HG03103 (cell line): ENCODE measurements around the gene ATOH8.

ENCODE experiments used
- ATAC-seq: cut with Tn5 transposase; IDR thresholded peaks from one replicate; pipeline ENCODE4 v1.9.1; 2021; ENCODE audit warnings: low read depth; ENCODE audit not compliant: unreplicated experiment

Gene ATOH8

DNA sequence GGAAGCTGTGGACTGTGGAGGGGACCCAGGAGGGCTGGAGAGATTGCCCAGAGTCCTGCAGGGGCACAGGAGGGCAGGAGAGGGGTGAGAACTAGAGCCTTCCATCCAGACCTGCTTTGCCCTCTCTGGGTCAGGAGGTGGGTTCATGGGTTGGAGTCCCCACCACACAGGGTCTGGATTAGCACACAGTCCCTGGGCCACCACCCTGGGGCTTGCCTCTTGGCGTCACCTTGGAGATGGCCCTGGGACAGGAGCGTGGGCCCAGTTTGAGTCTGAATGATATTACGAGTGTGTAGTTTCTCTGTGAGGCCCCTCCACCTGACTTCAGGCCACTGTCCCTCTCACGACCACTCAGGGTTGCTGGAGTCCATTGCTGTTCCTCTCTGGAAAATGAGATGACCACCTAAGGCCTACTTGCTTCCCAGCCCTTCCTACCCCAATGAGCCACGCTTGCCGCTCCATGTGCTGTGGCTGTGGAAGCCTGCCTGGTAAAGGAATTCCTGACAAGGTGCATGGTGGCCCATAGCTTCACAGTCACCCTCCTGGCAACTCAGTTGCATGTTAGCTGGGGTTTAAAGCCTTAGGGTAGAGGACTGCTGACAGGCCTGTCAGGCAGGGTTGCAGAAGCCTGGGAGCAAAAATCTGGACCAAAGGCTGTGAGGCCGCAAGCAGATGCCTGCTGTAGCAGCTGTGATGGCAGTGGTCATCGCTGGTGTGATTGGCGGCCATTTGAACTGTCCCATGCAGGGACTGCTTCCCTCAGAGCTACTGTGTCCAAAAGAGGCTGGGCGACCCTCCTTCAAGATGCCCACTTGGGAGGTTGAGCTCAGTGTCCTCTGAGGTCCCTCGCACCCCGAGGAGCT is 14.2 kb downstream of the ATOH8 start:
- no peak for ATAC-seq

DNA sequence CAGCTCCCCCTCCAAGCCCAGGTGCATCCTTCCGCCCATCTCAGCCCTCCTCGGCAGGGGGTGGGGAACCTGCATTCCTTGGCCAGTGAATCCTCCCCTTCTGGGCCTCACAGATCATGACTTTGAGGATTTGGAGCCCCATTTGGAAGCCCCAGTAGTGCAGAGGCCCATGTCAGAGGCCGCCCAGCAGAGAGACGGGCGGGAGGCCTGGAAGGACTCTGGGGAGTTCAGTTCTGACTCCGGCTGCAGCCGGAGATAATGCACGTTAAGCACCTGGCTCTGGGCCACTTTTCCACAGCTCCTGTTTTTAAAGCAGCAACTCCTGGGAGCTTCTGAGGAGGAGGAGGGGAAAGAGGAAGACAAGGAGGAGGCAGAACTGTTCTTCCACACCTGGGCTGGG is 14.9 kb downstream of the ATOH8 start:
- ATAC-seq: no peak

DNA sequence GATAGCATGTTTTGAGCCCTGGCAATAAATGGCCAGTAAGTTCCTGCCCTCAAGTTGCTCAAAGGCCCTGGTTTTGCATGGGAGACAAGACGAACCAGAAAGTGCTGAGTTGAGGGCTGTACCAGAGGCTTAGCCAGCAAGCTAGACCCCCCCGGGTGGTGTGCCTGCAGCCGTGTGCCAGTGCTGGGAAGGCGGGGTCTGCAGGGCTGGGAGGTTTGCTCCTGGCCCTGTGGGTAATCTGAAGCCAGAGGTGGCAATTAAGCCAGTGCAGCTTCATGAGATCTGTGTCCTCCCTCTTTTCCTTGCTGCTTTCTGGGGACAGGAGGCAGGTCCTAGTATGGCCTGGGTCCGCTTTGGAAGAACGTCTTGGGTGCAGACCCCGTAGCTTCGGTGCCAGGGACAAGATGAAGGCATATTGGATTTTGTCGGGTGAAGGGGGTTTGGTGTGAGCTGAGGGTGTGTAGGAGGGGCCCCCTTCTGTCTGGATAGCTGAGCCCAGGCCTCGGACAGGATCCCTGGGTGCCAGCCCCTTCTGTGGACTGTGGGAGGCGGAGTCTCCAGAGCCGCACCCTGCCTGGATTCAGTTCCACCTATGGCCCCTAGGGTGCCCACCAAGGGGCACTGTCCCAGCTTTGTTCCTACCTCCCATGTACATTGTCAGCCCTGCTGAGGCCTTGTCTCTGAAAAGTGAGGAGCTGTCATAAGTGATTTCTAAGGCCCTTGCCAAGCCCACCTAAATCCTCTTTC is 15.6 kb downstream of the ATOH8 start:
- ATAC-seq: no peak

DNA sequence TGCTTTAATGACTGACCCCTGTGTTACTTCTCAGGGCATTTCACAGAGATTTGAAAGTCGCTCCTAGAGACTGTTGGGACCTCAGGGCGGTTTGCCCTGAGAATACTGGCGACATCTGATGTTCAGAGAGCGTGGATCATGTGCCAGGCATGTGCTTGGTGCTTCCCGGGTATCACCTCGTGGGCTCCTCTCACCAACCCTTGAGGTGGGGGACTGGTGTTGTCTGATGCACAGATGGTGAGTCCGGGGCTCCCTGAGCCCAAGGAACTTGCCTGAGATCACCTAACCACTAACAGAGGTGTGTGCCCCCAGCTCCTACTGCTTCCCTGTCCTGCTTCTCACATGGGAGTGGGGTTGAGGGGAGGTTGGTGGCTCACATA is 16.2 kb downstream of the ATOH8 start:
- no peak for ATAC-seq

DNA sequence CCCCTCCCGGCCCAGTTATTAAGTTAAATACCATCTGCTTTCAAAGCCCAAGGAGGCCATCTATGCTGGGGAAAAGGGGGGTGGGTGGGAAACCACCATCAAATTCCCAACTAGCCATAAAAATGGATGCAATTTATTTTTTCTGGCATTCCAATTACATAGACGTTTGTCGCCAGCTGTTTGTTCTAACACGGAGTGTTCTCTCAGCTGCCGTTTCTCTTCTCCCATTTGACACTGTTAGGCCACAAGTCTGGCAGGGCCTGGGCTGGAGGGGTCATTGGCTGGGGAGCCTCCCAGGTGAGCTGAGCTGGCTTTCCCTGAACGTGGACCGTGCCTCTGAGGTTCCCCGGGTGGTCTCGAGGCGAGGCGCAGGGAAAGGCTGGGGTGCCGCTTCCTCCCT is 16.6 kb downstream of the ATOH8 start:
- ATAC-seq: no peak

DNA sequence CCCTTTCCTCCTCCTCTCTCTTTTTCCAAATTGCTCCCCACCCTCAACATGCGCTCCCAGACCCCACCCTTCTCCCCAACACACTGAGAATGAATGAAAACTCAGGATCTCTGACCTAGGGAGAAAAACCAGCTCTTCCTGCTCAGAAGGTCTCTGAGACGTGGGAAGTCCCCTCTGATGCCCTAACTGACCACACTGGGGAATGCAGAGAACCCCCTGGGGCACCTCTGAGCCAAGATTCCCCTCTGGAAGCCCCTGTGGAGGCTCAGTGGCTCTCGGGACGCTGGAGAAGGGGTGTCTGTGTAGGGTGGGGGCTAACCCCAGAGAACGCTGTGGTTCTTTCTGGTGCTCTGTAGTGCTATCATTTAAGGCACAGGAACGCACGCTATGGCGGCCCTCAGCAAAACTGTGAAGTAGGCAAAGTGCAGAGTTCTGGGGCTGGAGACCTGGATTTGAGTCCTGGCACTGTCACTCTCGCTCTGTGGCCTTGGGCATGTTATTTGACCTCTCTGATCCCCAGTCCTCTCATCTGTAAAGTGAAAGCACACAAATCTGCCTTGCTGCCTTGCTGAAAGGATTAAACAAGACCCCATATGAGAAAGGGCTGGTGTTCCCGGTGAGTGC is 17.1 kb downstream of the ATOH8 start:
- no peak for ATAC-seq

DNA sequence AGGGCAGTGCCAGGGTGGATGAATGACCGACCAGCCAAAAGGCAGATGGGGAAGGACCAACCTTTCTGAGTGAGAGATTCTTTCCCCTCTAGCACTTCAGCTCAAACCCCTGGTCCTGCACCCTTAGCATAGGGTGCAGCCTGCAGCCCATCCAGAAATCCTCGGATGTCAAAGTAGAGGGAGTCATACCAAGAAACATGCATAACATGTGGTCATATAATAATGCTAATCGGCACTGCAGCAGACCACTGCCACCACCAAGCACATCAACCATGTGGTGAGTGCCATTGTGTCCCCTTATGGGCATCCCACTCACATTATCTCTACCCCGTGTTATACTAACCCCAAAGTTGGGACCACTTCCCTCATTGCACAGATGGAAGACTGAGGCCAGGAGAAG is 17.7 kb downstream of the ATOH8 start:
- ATAC-seq: no peak

DNA sequence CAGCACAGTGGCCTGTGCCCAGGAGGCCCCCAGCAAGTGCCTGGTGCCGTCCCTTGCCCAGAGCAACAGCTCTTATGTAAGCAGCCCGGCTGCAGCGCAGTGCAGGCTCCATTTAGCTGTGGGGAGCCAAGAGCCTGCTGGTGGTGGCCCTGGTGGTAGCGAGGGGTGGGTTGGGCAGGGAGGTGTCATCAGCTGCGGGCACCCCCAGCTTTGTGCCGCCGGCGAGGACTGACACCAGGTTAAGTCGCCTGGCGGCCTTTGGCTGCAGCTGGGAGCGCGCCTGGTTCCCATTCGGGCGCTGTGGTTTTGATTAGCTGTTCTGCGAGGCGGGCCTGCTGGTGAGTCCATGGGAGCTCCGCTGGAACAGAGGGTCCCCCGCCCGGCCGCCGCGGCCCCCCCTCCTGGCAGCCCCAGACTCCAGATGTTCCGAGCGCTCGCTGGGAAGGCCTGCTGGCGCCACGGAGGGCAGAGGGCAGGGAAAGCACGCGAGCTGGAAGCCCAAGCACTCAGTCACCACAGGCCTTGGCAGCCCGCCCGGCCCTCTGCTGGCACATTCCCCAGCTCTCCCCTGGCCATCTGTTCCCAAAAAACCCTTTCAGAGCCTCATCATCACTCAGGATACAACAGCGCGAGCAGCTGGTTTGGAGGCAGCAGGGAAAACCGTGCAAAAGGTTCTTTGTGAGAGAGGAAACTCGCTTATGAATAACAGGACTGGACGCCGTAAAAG is 18.4 kb downstream of the ATOH8 start:
- ATAC-seq: no peak

DNA sequence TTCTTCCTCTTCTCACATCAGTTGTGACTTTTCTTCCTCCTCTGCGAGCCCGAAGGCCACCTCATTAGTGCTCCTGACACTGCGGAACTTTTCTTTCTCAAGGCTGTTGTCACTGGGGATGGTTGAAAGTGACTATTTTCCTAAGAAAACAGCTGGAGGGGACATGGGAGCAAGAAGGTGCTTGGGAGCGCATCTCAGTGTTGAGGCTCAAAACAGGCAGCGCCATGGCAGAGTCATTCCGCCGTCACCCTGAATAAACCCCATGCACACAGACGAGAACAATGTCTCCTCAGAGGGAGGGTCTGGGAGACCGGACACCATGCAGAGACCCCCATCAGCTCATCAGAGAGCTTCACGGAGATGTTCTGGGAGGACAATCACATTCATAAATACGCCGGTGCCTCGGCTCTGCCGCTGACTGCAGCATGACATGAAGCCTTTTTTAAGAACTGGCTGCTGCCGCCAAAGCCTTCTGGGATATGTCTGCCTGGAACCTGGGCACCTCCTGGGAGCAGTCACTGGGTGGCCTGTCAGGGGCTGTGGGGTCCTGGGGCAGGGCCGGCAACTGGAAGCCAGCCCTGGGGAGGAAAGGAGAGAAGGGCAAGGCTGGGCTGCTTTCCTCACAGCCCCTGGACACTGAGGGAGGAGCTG is 19.2 kb downstream of the ATOH8 start:
- ATAC-seq: no peak

DNA sequence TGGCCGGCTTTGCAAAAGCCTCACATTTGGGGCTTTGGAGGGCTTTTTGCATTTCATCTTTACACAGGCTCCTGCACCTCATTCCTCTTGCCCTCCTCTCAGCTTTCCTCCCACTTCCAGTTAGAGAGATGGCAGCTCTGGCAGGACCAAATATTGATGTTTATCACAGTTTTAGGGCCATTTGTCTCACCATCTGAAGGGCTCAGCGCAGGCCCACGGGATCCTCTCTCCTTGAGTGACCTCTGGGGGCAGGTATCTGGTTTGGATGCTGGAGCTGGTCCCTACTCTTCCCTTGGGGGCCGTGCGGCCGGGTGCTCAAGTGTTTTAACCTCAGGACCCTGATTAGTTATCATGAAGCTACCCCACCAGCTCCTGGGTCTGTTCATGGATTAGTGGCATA is 19.9 kb downstream of the ATOH8 start:
- ATAC-seq: no peak

DNA sequence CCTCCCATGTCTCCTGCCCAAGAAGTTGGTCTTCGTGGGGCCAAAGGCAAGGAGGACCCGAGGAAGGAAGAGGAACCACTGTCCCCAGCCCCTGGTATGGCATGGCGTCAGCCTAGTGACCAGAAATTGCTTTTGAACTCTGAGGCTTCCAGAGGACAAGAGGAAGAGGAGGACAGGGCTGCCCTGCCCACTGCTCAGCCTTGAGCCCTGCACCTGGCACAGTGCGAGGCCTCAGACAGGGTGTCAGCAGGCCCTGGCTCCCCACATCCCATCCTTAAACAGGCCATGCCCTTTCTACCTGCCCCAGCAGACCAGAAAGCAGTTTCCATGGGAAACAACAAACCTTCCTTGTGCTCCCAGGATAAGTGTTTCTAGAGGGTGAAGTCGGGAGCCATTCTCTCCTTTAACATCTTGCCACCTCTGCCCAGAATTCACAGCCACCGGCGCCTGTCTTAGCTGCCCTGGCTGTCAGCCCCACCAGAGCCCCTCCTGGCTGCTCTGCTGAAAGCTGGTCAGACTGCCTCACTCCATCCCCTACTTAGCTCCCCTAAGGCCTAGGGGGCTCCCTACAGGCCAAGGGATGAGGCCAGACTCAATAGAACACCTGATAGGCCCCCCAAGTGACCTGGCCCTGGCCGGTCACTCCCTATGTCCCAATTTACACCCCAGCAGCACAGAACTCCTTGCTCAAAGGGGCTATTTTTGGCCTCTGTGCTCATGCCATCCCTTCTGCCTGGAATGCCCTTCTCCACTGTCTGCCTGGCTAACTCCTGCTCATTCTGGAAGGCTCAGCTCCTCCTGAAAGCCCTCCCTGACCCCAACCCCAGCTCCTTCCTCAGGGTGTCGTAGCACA is 20.6 kb downstream of the ATOH8 start:
- no peak for ATAC-seq

DNA sequence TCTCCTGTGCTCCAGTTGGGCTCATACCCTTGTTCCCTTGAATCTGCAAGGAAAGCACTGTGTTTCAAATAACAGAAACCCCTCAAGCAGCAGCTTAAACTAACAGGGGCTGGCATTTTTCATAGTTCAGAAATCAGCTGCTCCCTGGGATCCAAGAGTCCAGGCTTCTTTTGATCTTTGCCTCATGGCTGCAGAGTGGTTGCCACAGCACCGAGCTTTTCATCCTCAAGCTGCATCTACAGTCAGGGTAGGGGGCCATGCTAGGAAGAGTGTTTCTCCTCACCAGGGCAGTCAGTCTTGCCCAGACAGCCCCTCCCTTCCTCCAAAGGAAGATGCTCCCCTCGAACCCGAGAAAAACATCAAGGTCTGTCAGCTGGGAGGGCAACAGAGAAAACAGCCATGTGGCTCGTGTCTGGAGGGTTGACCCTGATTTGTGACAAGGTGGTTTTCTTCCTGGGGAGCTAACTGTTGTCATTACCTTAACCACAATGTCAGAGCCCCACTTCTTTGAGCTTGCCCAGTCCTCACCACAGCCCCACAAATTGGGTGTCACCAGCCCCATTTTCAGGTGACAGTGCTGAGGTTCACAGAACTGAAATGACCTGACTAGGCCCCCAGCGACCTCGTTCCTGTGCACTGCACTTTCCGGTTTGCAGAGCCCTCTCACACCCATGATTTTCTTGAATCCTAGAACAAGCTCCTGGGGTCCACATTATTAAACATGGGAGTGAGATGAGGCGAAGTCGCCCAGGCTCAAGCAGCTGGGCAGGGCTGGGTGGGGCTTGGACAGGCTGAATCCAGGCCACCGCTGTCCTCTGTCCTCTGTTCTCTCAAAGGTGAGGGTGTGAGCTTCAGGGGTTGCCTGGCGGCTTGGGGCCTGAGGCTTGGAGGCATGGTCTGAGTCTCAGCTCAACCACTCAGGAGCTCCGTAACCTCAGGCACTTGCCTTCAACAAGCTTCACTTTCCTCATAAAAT is 21.9 kb downstream of the ATOH8 start:
- no peak for ATAC-seq

DNA sequence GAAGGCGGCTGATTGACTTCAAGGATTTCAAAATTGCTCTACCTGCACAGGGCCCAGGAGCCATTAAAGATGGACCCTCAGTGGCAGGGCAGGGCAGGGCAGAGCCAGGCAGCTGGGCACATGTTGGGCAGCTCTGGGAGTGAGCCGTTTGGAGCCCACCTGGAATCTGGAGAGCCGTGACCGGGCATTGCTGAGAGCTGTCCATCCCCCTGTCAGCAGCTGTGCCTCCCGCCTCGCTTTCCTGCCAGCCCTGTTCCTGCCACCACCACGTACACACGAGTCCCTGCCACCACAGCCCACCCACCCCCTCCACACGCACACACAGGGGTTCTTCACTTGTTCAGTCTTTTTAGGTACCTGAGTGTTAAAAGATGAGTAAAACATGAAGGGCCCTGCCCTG is 22.9 kb downstream of the ATOH8 start:
- ATAC-seq: no peak

DNA sequence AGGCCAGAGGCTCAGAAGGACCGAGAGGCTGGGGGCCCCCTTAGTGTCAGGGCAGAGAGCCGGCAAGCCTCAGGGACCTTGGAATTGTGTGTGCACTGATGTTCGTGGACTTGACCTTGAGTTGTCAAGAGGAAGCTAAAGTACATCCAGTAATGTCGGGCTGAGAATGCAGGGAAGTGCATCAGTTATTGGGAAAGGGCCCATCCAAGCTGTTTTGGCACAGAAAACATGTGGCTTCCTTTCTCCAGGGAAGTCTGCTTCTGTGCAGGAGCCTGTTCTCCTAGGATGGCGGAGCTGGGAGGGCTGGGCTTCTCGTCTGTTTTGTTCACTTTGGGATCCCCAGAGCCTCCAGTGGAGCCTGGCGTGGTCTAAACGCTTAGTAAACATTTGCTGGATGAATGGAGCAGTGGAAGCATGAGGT is 23.7 kb downstream of the ATOH8 start:
- ATAC-seq: no peak

DNA sequence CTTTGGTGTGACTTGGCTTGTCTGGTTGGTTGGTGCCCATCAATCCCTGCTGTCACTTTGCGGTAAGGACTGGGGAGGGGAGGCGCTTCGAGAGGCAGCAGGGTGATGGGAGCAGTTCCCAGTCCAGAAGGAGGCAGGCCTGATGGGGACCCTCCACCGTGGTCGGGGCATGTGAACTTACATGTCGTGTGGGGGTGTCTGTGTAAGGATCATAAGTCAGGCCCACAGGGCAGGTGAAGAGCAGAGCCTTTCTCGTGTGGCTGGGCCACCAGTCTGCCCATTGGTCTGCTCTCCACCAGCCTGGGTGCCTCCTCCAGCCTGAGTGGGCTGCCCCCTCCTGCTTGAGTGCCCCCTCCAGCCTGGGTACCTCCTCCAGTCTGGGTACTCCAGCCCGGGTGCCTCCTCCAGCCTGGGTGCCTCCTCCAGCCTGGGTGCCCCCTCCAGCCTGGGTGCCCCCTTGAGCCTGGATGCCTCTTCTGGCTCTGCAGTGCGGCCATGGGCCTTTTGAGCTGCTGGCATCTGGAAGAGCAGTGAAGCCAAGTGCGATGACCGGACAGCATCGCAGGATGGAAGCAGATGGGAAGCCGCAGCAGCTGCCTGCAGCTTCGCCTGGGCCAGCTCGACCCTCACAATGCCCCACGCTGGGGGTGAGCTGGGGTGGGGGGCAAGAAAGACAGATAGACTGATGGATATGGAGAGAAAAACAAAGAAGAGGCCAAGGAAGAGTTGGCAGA is 25.0 kb downstream of the ATOH8 start:
- no peak for ATAC-seq

DNA sequence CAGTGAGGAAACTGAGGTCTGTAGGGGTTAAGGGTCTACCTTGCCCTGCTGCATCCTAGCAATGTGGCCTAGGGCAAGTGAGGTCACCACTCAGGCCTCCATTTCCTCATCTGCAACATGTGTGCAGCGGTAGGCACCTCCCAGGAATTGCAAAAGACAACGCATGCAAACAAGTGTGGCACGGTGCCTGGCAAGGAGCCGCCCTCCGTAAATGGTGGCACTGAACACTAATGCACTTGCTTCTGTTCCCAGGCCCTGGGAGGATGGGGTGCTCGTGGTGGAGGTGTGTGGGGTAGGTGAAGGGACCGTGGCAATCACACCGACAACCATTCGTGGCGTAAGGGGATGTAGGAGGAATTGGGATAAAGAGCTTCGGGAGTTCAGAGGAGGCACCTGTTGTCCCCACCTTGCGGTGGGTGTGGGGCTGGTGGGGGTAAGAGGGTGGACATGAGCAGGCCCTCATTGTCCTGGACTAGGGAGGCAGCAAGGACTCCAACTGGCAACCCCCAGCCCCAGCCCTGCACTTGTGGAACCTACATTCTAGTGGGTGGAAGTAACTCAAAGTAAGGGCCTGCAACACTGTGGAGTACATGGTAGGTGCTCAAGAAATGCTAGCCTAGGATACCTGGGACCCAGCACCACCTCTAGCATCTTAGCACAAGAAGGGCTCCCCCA is 26.0 kb downstream of the ATOH8 start:
- no peak for ATAC-seq

DNA sequence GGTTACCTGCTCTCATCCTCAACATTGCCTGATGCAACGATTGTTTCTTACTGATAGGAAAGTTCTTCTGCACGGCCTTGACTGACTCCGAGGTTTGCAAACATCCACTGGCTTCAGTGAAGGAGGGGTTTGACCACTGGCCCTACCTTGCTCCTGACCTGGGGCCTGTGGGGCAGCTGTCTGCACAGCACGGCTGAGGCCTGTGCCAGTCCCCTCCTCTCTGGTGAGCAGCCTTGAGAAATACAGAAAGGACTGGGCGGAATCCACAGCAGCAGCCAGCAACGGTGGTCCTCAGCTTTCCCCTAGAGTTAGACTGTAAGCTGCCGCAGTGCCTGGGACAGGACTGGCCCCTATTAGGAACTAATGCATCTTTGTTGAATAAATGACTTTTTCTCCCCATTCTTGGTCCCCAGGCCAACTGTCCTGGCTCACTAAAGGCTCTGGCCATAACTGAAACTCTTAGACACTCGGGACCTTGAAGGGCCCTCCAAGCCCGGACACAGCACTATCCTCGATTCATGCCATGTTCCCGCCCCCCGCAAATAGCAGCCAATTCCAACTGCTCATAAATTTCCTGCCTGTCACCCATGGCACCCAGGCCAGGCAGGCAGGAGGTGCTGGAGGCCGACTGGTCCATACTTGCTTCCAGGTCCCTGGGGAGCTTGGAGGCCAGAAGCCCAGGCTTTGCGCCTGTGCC is 26.7 kb downstream of the ATOH8 start:
- ATAC-seq: no peak
